Mesendoderm (in vitro differentiated cells): Measurements from ENCODE around the gene ZNF14.
"Not testable (repeated sequence)": the region's sequence is repeated elsewhere in the genome, so short reads cannot be mapped to it uniquely, and the experiment has no call there.

Experiments
- DNase-seq: peaks from one replicate; pipeline ENCODE4 v3.0.0; 2013
- H2AK5ac ChIP-seq: 2 replicates; pipeline ENCODE4 v1.6.1; 2013; ENCODE audit warnings: low read length, inconsistent platforms
- H2BK120ac ChIP-seq: 2 replicates; pipeline ENCODE4 v1.6.1; 2013; ENCODE audit warnings: low read depth, mild to moderate bottlenecking, low read length, moderate library complexity, mixed read lengths
- H2BK15ac ChIP-seq: replicated peaks from 2 replicates; pipeline ENCODE4 v1.6.1; 2013; ENCODE audit warnings: low read depth, mild to moderate bottlenecking, moderate library complexity
- H2BK5ac ChIP-seq: 2 replicates; pipeline ENCODE4 v1.6.1; 2013; ENCODE audit warnings: low read length, inconsistent platforms
- H3K18ac ChIP-seq: 2 replicates; pipeline ENCODE4 v1.6.1; 2013; ENCODE audit warnings: mild to moderate bottlenecking, low read length, mixed read lengths
- H3K23ac ChIP-seq: one replicate; pipeline ENCODE4 v1.6.1; 2013; ENCODE audit warnings: low read length
- H3K27ac ChIP-seq: 2 replicates; pipeline ENCODE4 v1.5.1; 2013; ENCODE audit warnings: low read depth, mild to moderate bottlenecking, inconsistent platforms, low read length, moderate library complexity
- H3K27me3 ChIP-seq: 2 replicates; pipeline ENCODE4 v1.6.1; 2013; ENCODE audit warnings: low read length, control low read depth, mild to moderate bottlenecking, inconsistent platforms; ENCODE audit not compliant: insufficient read depth, poor library complexity
- H3K36me3 ChIP-seq: 2 replicates; pipeline ENCODE4 v1.6.1; 2013; ENCODE audit warnings: low read length, inconsistent platforms; ENCODE audit not compliant: control insufficient read depth, insufficient read depth
- H3K4ac ChIP-seq: one replicate; pipeline ENCODE4 v1.6.1; 2013; ENCODE audit warnings: low read depth, mild to moderate bottlenecking, low read length, moderate library complexity
- H3K4me1 ChIP-seq: 2 replicates; pipeline ENCODE4 v1.6.1; 2013; ENCODE audit warnings: low read depth, low read length, inconsistent platforms; ENCODE audit not compliant: control insufficient read depth
- H3K4me2 ChIP-seq: 2 replicates; pipeline ENCODE4 v1.6.1; 2013; ENCODE audit warnings: low read length
- H3K4me3 ChIP-seq: 2 replicates; pipeline ENCODE4 v1.5.1; 2013; ENCODE audit warnings: mild to moderate bottlenecking, low read length
- H3K56ac ChIP-seq: one replicate; pipeline ENCODE4 v1.6.1; 2013; ENCODE audit warnings: low read length
- H3K79me1 ChIP-seq: 2 replicates; pipeline ENCODE4 v1.6.1; 2013; ENCODE audit warnings: low read length, inconsistent platforms
- H3K79me2 ChIP-seq: 2 replicates; pipeline ENCODE4 v1.6.1; 2013; ENCODE audit warnings: mild to moderate bottlenecking, low read length; ENCODE audit not compliant: control insufficient read depth, insufficient read depth
- H3K9ac ChIP-seq: 2 replicates; pipeline ENCODE4 v1.6.1; 2013; ENCODE audit warnings: low read length, inconsistent platforms
- H4K5ac ChIP-seq: one replicate; pipeline ENCODE4 v1.6.1; 2013; ENCODE audit warnings: low read length
- H4K8ac ChIP-seq: one replicate; pipeline ENCODE4 v1.6.1; 2013; ENCODE audit warnings: low read depth, mild to moderate bottlenecking, control low read depth, low read length, moderate library complexity
- WGBS: extraction: QIAGEN DNeasy Blood & Tissue Kit; methylation state at CpG from one replicate; pipeline ENCODE4 v1.1.7; 2013; ENCODE audit warnings: low lambda C conversion rate, missing lambda C conversion rate; ENCODE audit not compliant: insufficient coverage; ENCODE audit errors: extremely low coverage; 5-methylcytosine and 5-hydroxymethylcytosine counted together

ZNF14 gene

GRCh38 chr19:19747357-19748220 is 14.7 kb upstream of the ZNF14 start:
- no peak overlapping the region for H3K23ac ChIP-seq
- no peaks in the 10 kb centered on the region for H3K27me3 ChIP-seq
- no peaks in the 10 kb centered on the region for H3K79me2 ChIP-seq
- no peaks in the 10 kb centered on the region for H3K79me1 ChIP-seq
- no peak overlapping the region for H4K5ac ChIP-seq
- H3K27ac ChIP-seq, result no peak overlapping the region
- H3K4me3 ChIP-seq, result no peak overlapping the region
- no peaks in the 10 kb centered on the region for H3K36me3 ChIP-seq
- H2BK15ac ChIP-seq, result no peak overlapping the region
- no peak overlapping the region for H2AK5ac ChIP-seq
- H2BK120ac ChIP-seq, result no peak overlapping the region
- H3K18ac ChIP-seq, result no peak overlapping the region
- no peak overlapping the region for H2BK5ac ChIP-seq
- no peaks in the 10 kb centered on the region for H3K4me1 ChIP-seq
- no peak overlapping the region for H3K9ac ChIP-seq
- H3K56ac ChIP-seq, result no peak overlapping the region
- H3K4ac ChIP-seq, result no peak overlapping the region
- no peak overlapping the region for H3K4me2 ChIP-seq
- DNase-seq, result no peak
- H4K8ac ChIP-seq, result no peak overlapping the region
- no CpG with 5 or more reads among the region's 13 CpGs for WGBS

GRCh38 chr19:19746286-19747213 is 13.6 kb upstream of the ZNF14 start:
- Histone ChIP-seq H3K79me1 (no peaks in the 10 kb centered on the region), H3K4me1 (no peaks in the 10 kb centered on the region), H3K4me3 (no peak overlapping the region), H3K36me3 (no peaks in the 10 kb centered on the region), H3K56ac (no peak overlapping the region), H2BK5ac (no peak overlapping the region), H3K4me2 (no peak overlapping the region), H3K79me2 (no peaks in the 10 kb centered on the region), H3K23ac (no peak overlapping the region), H4K8ac (no peak overlapping the region), H3K18ac (no peak overlapping the region), H3K4ac (no peak overlapping the region), H3K27ac (no peak overlapping the region), H3K9ac (no peak overlapping the region), H4K5ac (no peak overlapping the region), H3K27me3 (no peaks in the 10 kb centered on the region), H2AK5ac (no peak overlapping the region), H2BK15ac (no peak overlapping the region), H2BK120ac (no peak overlapping the region)
- peak; percentile 7 for DNase-seq
- no CpG with 5 or more reads among the region's 15 CpGs for WGBS

- Histone ChIP-seq H3K79me1 (no peaks in the 10 kb centered on the region), H3K27me3 (no peaks in the 10 kb centered on the region), H2AK5ac (no peak overlapping the region), H3K4me2 (no peak overlapping the region), H2BK120ac (no peak overlapping the region), H2BK5ac (no peak overlapping the region), H2BK15ac (no peak overlapping the region), H3K56ac (no peak overlapping the region), H4K8ac (no peak overlapping the region), H3K27ac (no peak overlapping the region), H4K5ac (no peak overlapping the region), H3K79me2 (no peaks in the 10 kb centered on the region), H3K4me1 (no peaks in the 10 kb centered on the region), H3K18ac (no peak overlapping the region), H3K4me3 (no peak overlapping the region), H3K9ac (no peak overlapping the region), H3K4ac (no peak overlapping the region), H3K23ac (no peak overlapping the region), H3K36me3 (no peaks in the 10 kb centered on the region)
- DNase-seq, result no peak
- WGBS, result no CpG with 5 or more reads among the region's 17 CpGs
Measured at GRCh38 chr19:19745496-19746285, 12.8 kb upstream of the ZNF14 start.

GRCh38 chr19:19744641-19745040 is 11.7 kb upstream of the ZNF14 start:
- no peak overlapping the region for H2BK15ac ChIP-seq
- no peak overlapping the region for H2BK5ac ChIP-seq
- no peak overlapping the region for H3K18ac ChIP-seq
- H3K27ac ChIP-seq, result no peak overlapping the region
- H2AK5ac ChIP-seq, result no peak overlapping the region
- no CpG with 5 or more reads among the region's 17 CpGs for WGBS
- no peak overlapping the region for H4K5ac ChIP-seq
- H3K27me3 ChIP-seq, result no peaks in the 10 kb centered on the region
- H3K79me2 ChIP-seq, result no peaks in the 10 kb centered on the region
- no peak overlapping the region for H2BK120ac ChIP-seq
- no peak for DNase-seq
- H3K23ac ChIP-seq, result no peak overlapping the region
- H3K36me3 ChIP-seq, result no peaks in the 10 kb centered on the region
- no peak overlapping the region for H4K8ac ChIP-seq
- H3K9ac ChIP-seq, result no peak overlapping the region
- no peak overlapping the region for H3K56ac ChIP-seq
- H3K79me1 ChIP-seq, result no peaks in the 10 kb centered on the region
- H3K4me3 ChIP-seq, result no peak overlapping the region
- H3K4me1 ChIP-seq, result no peaks in the 10 kb centered on the region
- H3K4ac ChIP-seq, result no peak overlapping the region
- no peak overlapping the region for H3K4me2 ChIP-seq

- H3K4me2 ChIP-seq, H3K18ac ChIP-seq, H3K4ac ChIP-seq, H3K23ac ChIP-seq, H4K8ac ChIP-seq, H3K79me1 ChIP-seq, H3K27ac ChIP-seq, H3K56ac ChIP-seq, H2AK5ac ChIP-seq, H2BK15ac ChIP-seq, H3K4me1 ChIP-seq, H4K5ac ChIP-seq, H3K4me3 ChIP-seq, DNase-seq, H2BK120ac ChIP-seq, H3K79me2 ChIP-seq, H2BK5ac ChIP-seq, H3K27me3 ChIP-seq, H3K9ac ChIP-seq, H3K36me3 ChIP-seq: not testable (repeated sequence)
- WGBS, result no CpG with 5 or more reads among the region's 6 CpGs
Measured at GRCh38 chr19:19743921-19744320, 11.0 kb upstream of the ZNF14 start.
